Subcutaneous adipose tissue (tissue), 4 donors: Measurements from ENCODE around the gene PRTFDC1. TPM values are rescaled to one million over a fixed set of nuclear protein-coding genes. Genes with fewer than 3 reads are reported as not detected.

ENCODE experiments used
- CTCF ChIP-seq: fragments of 450-650 bp; IDR thresholded peaks from one replicate; pipeline ENCODE4 v1.5.1; 2016; ENCODE audit warnings: low read depth, mild to moderate bottlenecking, control low read depth, antibody characterized with exemption, moderate library complexity
- total RNA-seq, 4 donors: library from RNA; depleted of rRNA; stranded (reverse); fragments of >200 nt; gene quantifications; one replicate each; pipeline ENCODE4 v1.1.0, GENCODE V29; 2016

The PRTFDC1 gene
- total RNA-seq, 4 donors from 2014 or later = 2.4 to 2.8 (median 2.7) TPM

DNA sequence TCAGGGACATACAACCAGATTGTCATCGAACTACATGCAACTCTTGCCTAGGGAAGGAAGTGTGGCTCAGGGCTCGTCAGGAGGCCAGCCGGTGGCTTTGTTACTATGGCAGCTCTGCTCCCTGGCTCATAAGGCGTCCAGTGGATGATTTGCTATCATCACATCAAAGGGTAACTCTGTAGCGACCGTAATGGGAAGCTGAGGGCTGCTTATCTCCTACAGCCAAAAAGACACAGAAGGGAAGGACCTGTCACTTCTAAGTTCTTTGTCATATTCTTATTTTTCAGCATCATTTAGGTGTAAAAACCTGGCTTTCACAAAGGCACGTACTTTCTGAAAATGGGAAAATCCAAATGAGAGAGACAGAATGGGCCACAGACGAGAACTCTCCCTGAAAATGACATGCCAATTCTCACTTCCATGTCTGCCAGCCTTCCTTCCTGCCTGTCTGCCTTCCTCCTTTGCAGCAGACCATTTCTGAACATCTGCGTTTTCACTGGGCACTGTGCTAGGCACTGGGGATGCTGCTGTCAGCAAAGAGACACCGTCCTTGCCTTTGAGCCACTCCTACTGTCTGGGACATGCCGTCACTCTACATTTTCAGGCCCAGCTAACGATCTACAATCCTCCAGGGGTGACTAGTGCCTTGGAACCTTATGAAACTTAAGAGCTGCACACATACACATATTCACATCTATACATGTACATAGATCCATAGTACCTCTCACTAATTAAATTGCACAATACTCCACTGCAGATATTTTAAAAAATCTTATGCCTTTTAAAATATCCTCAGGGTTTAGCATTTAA is 36.6 kb upstream of the PRTFDC1 start:
- TF ChIP-seq CTCF = no peak

- TF ChIP-seq CTCF = no peak
Measured at GRCh38 chr10:24984906-24985305, 32.5 kb upstream of the PRTFDC1 start.

DNA sequence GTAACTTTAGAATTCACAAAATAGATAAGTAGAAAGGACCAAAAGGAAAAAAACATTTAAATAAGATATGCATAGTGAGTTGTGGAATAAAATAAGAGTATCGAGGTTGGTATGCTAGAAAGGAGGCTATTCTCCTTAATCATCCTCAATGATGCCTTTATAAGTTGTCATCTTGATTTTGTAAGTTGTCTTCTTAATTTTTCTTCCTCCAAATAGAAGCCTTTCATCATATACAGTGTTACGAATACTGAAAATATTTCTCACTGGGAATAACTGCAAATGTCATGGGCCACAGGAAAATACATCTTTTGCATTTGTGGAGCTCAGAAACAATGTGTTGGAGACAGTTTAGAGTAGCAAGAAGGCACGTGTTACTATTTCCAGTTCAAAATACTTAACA is 31.5 kb upstream of the PRTFDC1 start:
- TF ChIP-seq CTCF = no peak

DNA sequence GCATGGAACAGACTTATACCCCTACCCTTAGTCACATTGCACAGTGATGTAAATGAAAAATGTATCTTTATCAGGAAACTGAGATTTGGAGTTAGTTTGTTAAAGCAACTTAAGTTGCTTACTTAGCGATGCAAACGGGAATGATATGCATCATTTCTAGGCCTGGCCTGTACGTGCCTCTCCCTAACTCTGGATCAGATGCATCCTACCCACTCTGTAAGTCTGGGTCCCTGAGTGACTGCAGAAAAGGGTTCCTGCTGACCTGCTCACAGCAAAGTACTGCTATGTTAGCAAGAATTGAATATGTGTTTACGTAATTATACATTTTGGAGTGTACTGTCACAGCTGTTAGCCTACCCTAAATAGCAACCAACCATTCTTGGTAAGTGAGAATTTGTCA is 30.7 kb upstream of the PRTFDC1 start:
- no peak for TF ChIP-seq CTCF

DNA sequence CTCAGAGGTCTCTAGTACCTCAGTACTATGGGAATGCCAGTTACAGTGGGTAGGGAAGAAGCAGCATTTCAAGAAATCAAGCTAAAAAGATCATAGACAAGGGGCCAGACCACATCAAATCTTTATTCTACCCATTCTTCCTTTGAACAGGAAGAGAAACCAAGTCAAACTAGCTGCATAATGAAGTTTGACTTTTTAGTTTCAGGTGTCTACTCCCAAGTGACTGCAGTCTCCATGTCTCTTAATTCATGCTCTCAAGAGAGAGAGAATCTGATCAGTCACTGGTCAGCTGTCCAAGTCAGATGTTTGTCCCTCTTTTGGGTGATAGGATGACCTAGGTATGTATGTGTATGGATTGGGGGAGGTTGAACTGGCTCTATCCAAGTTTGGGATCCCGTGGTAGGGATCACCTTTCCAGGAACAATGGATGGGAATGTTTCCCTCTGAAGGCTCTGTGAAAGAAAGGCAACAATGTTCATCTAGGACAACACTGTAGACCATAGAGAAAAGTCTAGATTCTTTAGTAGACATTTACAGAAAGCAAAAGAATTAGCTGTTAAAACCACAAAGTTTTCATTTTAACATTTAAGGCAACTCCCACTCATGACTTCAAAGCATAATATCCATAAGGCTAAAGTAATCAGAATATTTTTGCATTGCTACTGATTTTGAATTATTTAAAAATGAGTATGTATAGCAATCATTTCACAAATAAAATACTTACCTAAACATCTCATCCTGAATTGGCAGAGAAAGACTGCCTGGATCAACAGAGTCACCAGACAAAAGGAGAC is 30.1 kb upstream of the PRTFDC1 start:
- TF ChIP-seq CTCF = no peak

DNA sequence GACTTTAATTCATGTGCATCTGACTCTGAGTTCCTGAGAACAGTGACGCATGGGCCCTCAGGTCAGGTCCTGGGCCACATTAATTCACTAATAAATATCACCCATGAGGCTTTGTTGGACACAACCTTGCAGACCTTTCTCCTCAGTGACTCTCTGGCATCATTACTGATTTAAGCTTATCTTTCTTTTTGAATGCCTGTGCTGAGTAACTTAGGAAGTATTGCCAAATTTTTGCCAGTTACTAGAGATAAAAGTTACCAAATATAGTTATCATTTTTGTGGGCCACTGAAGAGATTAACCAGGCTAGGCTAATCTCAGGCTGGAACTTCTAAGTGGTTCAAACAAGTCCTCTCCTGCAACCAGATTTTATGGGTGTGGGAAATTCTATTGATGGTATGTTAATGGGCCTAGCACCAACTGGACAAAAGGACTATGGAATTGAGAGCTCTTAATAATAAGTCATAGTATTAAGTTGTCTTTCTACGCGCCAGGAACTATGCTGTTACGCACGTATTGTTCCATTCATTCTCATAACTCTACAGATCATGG is 28.8 kb upstream of the PRTFDC1 start:
- no peak for TF ChIP-seq CTCF

DNA sequence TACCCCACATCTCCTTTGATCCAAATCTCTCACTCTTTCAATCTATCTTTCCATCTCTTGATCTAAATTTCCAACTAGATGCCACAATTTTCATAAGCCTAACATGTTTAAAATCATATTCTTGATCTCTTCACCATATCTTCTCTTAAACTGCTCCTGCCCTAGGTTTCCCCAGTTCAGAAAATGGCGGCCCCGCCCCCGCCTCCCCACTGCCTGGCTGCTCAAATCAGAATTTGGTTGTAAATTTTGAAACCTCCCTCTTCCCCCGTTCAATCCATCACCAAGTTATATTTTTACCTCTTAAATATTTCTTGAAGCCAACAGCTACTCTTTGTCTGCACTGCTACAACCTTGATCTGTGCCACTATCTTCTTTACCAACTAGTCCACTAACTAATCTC is 27.3 kb upstream of the PRTFDC1 start:
- no peak for TF ChIP-seq CTCF
